SHP77 treated with DMSO at 0.1 percent for 48 hours (cell line): ENCODE results near the gene EIF3F.

Source experiments
- DNase-seq: peaks from one replicate; lab custom pipeline; 2025; lab: John Stamatoyannopoulos, UW

The EIF3F gene

GRCh38 chr11:8039530-8040260 is 52.6 kb downstream of the EIF3F start:
- DNase-seq = no peak

DNA sequence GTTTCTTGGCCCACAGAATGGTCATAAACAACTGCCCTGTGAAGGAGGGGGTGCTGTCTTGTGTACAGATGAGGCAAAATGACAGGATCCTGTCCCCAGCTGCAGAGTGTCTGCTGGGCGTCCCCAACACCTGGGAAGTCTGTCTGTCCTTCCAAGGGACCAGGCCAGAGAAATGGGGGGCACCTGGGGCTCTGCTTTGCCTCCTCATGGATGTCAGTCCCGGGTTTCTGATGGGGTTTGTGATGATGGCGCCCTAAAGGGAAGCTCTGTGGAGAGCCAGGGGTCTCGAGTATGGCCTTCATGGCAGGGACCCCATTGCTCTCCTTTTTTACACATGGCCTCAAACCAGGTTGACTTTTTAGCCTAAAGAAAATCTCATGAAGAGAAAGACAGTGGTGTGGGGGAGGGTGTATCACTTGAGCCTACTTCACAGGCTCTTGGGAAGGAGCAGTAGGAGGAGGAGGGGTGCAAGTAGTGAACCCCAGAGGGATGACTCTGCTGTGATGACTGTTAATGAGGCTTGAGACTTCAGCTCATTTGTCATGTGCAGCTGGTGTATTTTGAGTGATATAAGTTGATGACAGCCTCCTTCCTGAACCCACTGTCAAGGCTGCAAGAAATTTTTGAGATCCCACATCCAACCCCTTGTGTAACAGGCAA is 53.3 kb downstream of the EIF3F start:
- no peak for DNase-seq

- no peak for DNase-seq
Measured at GRCh38 chr11:8040921-8041285, 53.8 kb downstream of the EIF3F start.

DNA sequence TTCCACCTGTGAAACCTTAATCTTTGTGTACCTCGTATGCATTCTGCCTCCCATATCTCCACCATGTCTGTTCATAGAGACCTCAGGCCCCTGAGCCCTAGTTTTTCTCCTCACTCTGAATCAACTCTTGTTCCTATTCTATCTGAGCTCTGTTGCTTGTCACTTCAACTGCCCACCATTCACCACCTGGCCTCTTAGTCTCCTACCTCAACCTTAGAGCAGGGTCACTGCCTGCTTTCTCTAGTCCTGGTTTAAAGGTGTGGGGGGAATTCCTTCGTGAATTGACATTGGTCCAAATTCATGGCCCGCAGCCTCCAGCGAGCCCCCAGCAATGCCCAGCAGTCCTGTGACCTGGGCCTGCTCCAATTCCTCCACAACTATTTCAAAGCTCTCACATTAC is 54.4 kb downstream of the EIF3F start:
- DNase-seq = no peak

DNA sequence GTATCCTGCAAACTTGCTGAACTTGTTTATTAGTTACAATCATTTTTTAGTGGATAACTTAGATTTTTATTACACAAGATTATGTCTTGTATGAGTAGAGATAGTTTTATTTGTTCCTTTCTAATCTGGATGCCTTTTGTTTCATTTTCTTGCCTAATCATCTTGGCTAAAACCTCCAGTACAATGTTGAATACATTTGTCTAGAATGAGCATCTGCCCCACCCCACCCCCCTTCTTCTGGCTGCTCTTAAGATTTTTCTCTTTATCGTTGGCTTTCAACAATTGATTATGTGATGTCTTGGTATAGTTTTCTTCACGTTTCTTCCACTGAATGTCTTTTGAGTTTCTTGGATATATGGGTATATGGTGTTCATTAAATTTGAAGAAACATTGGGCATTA is 56.6 kb downstream of the EIF3F start:
- DNase-seq = no peak

GRCh38 chr11:8045839-8046238 is 58.7 kb downstream of the EIF3F start:
- DNase-seq = no peak

- no peak for DNase-seq
Measured at GRCh38 chr11:8047382-8047781, 60.2 kb downstream of the EIF3F start.

GRCh38 chr11:8049084-8049483 is 61.9 kb downstream of the EIF3F start:
- DNase-seq = no peak
